ENCODE measurements around the gene RBPJ. TPM values are rescaled to one million over a fixed set of nuclear protein-coding genes. Genes with fewer than 3 reads are reported as not detected.

Gene RBPJ
- total and polyA plus RNA-seq, 2 of the 8 experiments (the other 6 are each of a cell fraction or from before 2014, with no cell fraction given): 65.5 to 217 TPM

DNA sequence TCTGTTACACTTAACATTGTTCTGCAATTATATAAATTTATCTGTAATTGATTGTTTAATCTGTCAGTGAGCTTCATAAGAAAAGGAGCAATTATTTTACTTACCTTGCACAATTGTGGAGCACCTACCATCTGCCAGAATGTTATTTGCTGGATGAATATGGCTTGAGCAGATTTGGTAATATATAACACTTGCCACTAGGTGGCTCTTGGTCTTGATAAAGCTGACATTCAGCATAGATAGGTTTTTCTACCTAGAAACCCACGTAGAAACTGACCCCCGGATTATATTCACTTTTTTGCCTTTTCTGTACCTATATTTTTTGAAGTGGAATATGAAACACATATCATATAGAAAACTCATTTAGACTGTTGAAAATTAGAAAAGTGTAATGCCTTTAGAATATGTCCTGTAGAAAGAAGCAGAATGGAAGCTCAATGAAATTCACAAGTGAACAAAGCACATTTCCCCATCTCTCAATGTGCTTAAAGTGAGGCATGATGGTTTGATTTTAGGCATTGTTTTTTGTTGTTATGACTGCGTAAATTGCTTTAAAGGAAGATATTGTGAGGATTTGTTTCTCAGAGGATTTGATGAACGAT, 9.5 kb downstream of the RBPJ start:
- H2BK15ac ChIP-seq (ENCODE audit: low read length): no peak overlapping the region
- peak overlapping the region; percentile 12; the same call in 1 of the 2 replicates for H3K27ac ChIP-seq (ENCODE audit: low read depth, low read length)
- no peak overlapping the region for H4K5ac ChIP-seq (ENCODE audit: insufficient read length, low read depth, low read length)
- no peak overlapping the region for H3K56ac ChIP-seq (replicated peaks; ENCODE audit: insufficient read length, low read depth, low read length)
- H2AK5ac ChIP-seq (ENCODE audit: low read depth, low read length): no peak overlapping the region
- peaks cover 7 to 15% (median 14%) of the 10 kb centered on the region in 4 experiments; a peak in 6 of 7 replicates for H3K4me1 ChIP-seq (replicated peaks in 1 of 4; ENCODE audit: control insufficient read depth in 3 of 4, insufficient read depth in 4 of 4, low read length in 3 of 4)
- H3K27me3 ChIP-seq (replicated peaks in 1 of 4; ENCODE audit: control insufficient read depth in 3 of 4, extremely low read depth in 1 of 4, insufficient read depth in 3 of 4, low read length in 3 of 4): no peaks in the 10 kb centered on the region
- H3K9me3 ChIP-seq (ENCODE audit: insufficient read depth in 2 of 2, low read depth in 1 of 2, low read length in 1 of 2): no peaks in the 10 kb centered on the region
- FAIRE-seq: peak; percentile 48
- H4K91ac ChIP-seq (replicated peaks; ENCODE audit: insufficient read length, low read length): no peak overlapping the region
- DNase-seq (ENCODE audit: low read depth in 1 of 2, low spot score in 2 of 2): no peak
- no peak overlapping the region for H2AFZ ChIP-seq (ENCODE audit: low read length)
- H2BK20ac ChIP-seq (ENCODE audit: low read length): no peak overlapping the region
- H4K20me1 ChIP-seq (replicated peaks in 1 of 2; ENCODE audit: control insufficient read depth in 1 of 2, insufficient read depth in 2 of 2, low read length in 2 of 2): peaks cover 30 to 52% of the 10 kb centered on the region in 2 experiments
- no peak overlapping the region for H3K14ac ChIP-seq (ENCODE audit: insufficient read length)
- no peak overlapping the region for H3K9ac ChIP-seq (replicated peaks in 1 of 4; ENCODE audit: extremely low read depth in 1 of 4, low read depth in 3 of 4, low read length in 3 of 4)
- H4K8ac ChIP-seq (ENCODE audit: extremely low read depth, insufficient read depth, low read length): no peak overlapping the region
- H3K36me3 ChIP-seq (ENCODE audit: control insufficient read depth in 2 of 4, insufficient read depth in 4 of 4, low read length in 3 of 4): no peaks in the 10 kb centered on the region
- H2BK12ac ChIP-seq (ENCODE audit: low read depth, low read length): no peak overlapping the region
- ChIA-PET POLR2A (ENCODE audit: partially characterized antibody) (interaction anchor here (0.8 to 3.3 kb wide), 6 partner anchors 8 to 301 kb away, joined by 3 to 13 read pairs (median 6); no protein-coding TSS in a partner anchor), CTCF (ENCODE audit: partially characterized antibody) (interaction anchor here (0.7 to 5.6 kb wide), 54 partner anchors 10 to 605 kb away, joined by 3 to 66 read pairs (median 4); partner anchors contain the start of gene RBPJ)
- peaks cover 2% of the 10 kb centered on the region for H3K79me1 ChIP-seq (ENCODE audit: low read depth, low read length)
- H3K23me2 ChIP-seq (ENCODE audit: low read depth, low read length): no peaks in the 10 kb centered on the region
- no peak overlapping the region for H3K4ac ChIP-seq (replicated peaks; ENCODE audit: insufficient read length, low read depth, low read length)
- no peak overlapping the region; the same call in 1 of the 2 replicates for H2BK5ac ChIP-seq (ENCODE audit: low read depth, low read length)
- H3K23ac ChIP-seq (ENCODE audit: insufficient read length): no peak overlapping the region
- H3K18ac ChIP-seq (ENCODE audit: extremely low read depth, low read length): no peak overlapping the region
- peak overlapping the region in 1 of 4 experiments; percentile 38; a peak in 1 of 8 replicates for H3K4me3 ChIP-seq (ENCODE audit: extremely low read depth in 1 of 4, insufficient read depth in 2 of 4, low read depth in 3 of 4, low read length in 4 of 4)
- WGBS, 2 experiments (ENCODE audit: extremely low coverage in 1 of 2, insufficient coverage in 1 of 2, insufficient read length in 1 of 2, insufficient replicate concordance in 2 of 2, low coverage in 1 of 2, low lambda C conversion rate in 2 of 2, missing lambda C conversion rate in 1 of 2): 47 to 100% methylated on average over 2 to 4 of the region's 4 CpGs
- H3K4me2 ChIP-seq (ENCODE audit: insufficient read depth in 1 of 2, low read depth in 2 of 2, low read length in 2 of 2): peak overlapping the region; percentile 60 to 71; a peak in 3 of 4 replicates
- H3K79me2 ChIP-seq (ENCODE audit: control insufficient read depth in 1 of 2, insufficient read depth in 2 of 2, low read length in 2 of 2): peaks cover 77 to 98% of the 10 kb centered on the region in 2 experiments
- H2BK120ac ChIP-seq (replicated peaks; ENCODE audit: low read depth, low read length): no peak overlapping the region
- TF ChIP-seq HDAC2 (IDR thresholded peaks at IDR 0.05; ENCODE audit: borderline replicate concordance in 1 of 2, low read depth in 2 of 2, low read length in 2 of 2): no peak
- no peak for TF ChIP-seq MAFK (IDR thresholded peaks at IDR 0.05; ENCODE audit: low read depth, low read length)
- TF ChIP-seq RFX5 (IDR thresholded peaks at IDR 0.05; ENCODE audit: borderline replicate concordance, low read depth, low read length): peak; percentile 70
- no peak for TF ChIP-seq TEAD4 (IDR thresholded peaks at IDR 0.05; ENCODE audit: low read depth, low read length)
- TF ChIP-seq RAD21 (IDR thresholded peaks at IDR 0.05 in 1 of 2, conservative IDR thresholded peaks at IDR 0.05 in 1 of 2; ENCODE audit: low read depth in 2 of 2, low read length in 2 of 2): peak; percentile 60 to 67
- 0 out of 2 replicates have a peak, but pooled peaks have one; percentile 9 for TF ChIP-seq CEBPB (IDR thresholded peaks at IDR 0.05; ENCODE audit: low read depth, low read length)
- no peak for TF ChIP-seq CTBP2 (IDR thresholded peaks at IDR 0.05; ENCODE audit: borderline replicate concordance, insufficient read depth, insufficient read length, low read length)
- TF ChIP-seq, protein P1, sequence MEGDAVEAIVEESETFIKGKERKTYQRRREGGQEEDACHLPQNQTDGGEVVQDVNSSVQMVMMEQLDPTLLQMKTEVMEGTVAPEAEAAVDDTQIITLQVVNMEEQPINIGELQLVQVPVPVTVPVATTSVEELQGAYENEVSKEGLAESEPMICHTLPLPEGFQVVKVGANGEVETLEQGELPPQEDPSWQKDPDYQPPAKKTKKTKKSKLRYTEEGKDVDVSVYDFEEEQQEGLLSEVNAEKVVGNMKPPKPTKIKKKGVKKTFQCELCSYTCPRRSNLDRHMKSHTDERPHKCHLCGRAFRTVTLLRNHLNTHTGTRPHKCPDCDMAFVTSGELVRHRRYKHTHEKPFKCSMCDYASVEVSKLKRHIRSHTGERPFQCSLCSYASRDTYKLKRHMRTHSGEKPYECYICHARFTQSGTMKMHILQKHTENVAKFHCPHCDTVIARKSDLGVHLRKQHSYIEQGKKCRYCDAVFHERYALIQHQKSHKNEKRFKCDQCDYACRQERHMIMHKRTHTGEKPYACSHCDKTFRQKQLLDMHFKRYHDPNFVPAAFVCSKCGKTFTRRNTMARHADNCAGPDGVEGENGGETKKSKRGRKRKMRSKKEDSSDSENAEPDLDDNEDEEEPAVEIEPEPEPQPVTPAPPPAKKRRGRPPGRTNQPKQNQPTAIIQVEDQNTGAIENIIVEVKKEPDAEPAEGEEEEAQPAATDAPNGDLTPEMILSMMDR (IDR thresholded peaks at IDR 0.05; ENCODE audit: control extremely low read depth in 1 of 3, insufficient read depth in 1 of 3, low read depth in 1 of 3, low read length in 3 of 3): peak in 2 of 3 experiments; percentile 52 to 65; a peak in 2 of 4 replicates
- TF ChIP-seq TAF1 (IDR thresholded peaks at IDR 0.05; ENCODE audit: low read depth, low read length): no peak

Measured in H1 (cell line).